Stimulated activated memory B cell treated with anti-CD40 and anti-IgM and Interleukin-4, amounts not matched to agents 10 μg/mL and 1 μg/mL and 100 μg/mL, for 72 hours (primary cell): ENCODE results near the gene GPM6B.

Source experiments
- ATAC-seq: fragments of 150-1000 bp; cut with Tn5 transposase; 2 replicates; pipeline ENCODE4 v1.10.0; 2021
- H3K27ac Mint-ChIP-seq: one replicate; pipeline ENCODE4 v1.8.0; 2022; ENCODE audit warnings: mild to moderate bottlenecking, mixed read lengths
- H3K27me3 Mint-ChIP-seq: one replicate; pipeline ENCODE4 v1.8.0; 2022; ENCODE audit warnings: mixed read lengths
- H3K36me3 Mint-ChIP-seq: one replicate; pipeline ENCODE4 v1.8.0; 2022; ENCODE audit warnings: mixed read lengths
- H3K4me1 Mint-ChIP-seq: one replicate; pipeline ENCODE4 v1.8.0; 2022; ENCODE audit warnings: mixed read lengths
- H3K4me3 Mint-ChIP-seq: one replicate; pipeline ENCODE4 v1.8.0; 2022; ENCODE audit warnings: mild to moderate bottlenecking, moderate library complexity, mixed read lengths
- H3K9me3 Mint-ChIP-seq: one replicate; pipeline ENCODE4 v1.8.0; 2022; ENCODE audit warnings: mixed read lengths

Gene GPM6B

GRCh38 chrX:13761606-13762414 lies 55.1 kb downstream of the GPM6B start:
- Mint-ChIP-seq H3K4me1 (peaks cover 34% of the 10 kb centered on the region), H3K4me3 (no peak overlapping the region), H3K27ac (no peak overlapping the region), H3K27me3 (no peaks in the 10 kb centered on the region), H3K36me3 (peaks cover 43% of the 10 kb centered on the region), H3K9me3 (no peaks in the 10 kb centered on the region)
- peak; percentile 71 for ATAC-seq

GRCh38 chrX:13760426-13760825 lies 56.5 kb downstream of the GPM6B start:
- peaks cover 25% of the 10 kb centered on the region for H3K4me1 Mint-ChIP-seq
- H3K27ac Mint-ChIP-seq, result no peak overlapping the region
- no peak for ATAC-seq
- H3K27me3 Mint-ChIP-seq, result no peaks in the 10 kb centered on the region
- H3K4me3 Mint-ChIP-seq, result no peak overlapping the region
- H3K36me3 Mint-ChIP-seq, result peaks cover 30% of the 10 kb centered on the region
- H3K9me3 Mint-ChIP-seq, result no peaks in the 10 kb centered on the region

GRCh38 chrX:13759152-13759718 lies 57.7 kb downstream of the GPM6B start:
- H3K9me3 Mint-ChIP-seq, result no peaks in the 10 kb centered on the region
- H3K4me3 Mint-ChIP-seq, result no peak overlapping the region
- peak; percentile 79 for ATAC-seq
- no peaks in the 10 kb centered on the region for H3K27me3 Mint-ChIP-seq
- peaks cover 24% of the 10 kb centered on the region for H3K4me1 Mint-ChIP-seq
- peaks cover 24% of the 10 kb centered on the region for H3K36me3 Mint-ChIP-seq
- peak overlapping the region; percentile 18 for H3K27ac Mint-ChIP-seq

GRCh38 chrX:13756381-13756780 lies 60.5 kb downstream of the GPM6B start:
- Mint-ChIP-seq H3K9me3 (no peaks in the 10 kb centered on the region), H3K27me3 (no peaks in the 10 kb centered on the region), H3K4me1 (peaks cover 35% of the 10 kb centered on the region), H3K4me3 (no peak overlapping the region), H3K27ac (no peak overlapping the region), H3K36me3 (peaks cover 32% of the 10 kb centered on the region)
- ATAC-seq, result no peak

DNA sequence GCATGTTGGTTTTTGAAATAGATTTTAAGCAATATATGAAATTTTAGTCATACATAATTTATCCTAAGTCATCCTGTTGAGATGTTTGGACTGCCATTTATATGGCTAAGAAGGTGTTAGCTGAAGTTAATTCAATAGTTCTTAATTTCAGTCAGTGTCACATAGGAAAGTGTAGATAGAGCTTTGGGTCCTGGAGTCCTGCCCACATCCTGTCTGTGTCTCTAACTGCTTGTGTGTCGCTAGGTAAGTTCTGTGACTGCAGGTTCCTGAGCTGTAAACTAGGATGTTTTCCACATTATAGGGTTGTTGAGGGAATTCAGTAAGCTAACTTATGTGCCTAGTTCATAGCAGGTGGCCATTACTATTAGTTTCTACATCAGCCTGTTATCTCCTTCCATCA lies 61.6 kb downstream of the GPM6B start:
- Mint-ChIP-seq H3K27me3 (no peaks in the 10 kb centered on the region), H3K9me3 (no peaks in the 10 kb centered on the region), H3K4me3 (no peak overlapping the region), H3K27ac (no peak overlapping the region), H3K4me1 (peaks cover 37% of the 10 kb centered on the region), H3K36me3 (peaks cover 22% of the 10 kb centered on the region)
- ATAC-seq, result no peak

GRCh38 chrX:13754765-13755164 lies 62.1 kb downstream of the GPM6B start:
- no peak for ATAC-seq
- no peaks in the 10 kb centered on the region for H3K27me3 Mint-ChIP-seq
- H3K4me1 Mint-ChIP-seq, result peaks cover 41% of the 10 kb centered on the region
- peaks cover 19% of the 10 kb centered on the region for H3K36me3 Mint-ChIP-seq
- H3K4me3 Mint-ChIP-seq, result no peak overlapping the region
- no peak overlapping the region for H3K27ac Mint-ChIP-seq
- no peaks in the 10 kb centered on the region for H3K9me3 Mint-ChIP-seq

DNA sequence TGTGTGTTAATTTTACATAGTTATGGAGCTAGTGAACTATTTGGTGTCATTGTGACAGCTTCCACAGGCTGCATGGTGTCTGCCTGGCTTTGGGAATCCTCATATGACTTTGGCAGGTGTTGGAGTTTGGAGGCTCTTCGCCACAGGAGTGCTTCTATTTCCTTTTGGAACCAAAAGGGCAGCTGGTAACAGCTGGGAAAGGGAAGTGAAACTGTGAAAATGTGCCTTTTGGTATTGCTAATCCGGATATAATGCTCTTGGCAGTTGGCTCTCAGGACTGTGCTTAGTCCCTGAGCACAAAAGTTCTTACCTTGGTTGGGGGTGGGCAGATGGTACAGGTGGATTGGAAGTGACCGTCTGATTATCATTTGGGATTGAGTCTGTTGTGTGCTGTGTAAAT lies 64.2 kb downstream of the GPM6B start:
- peaks cover 29% of the 10 kb centered on the region for H3K4me1 Mint-ChIP-seq
- no peaks in the 10 kb centered on the region for H3K27me3 Mint-ChIP-seq
- ATAC-seq, result peak; percentile 54
- H3K27ac Mint-ChIP-seq, result peak overlapping the region; percentile 80
- peaks cover 13% of the 10 kb centered on the region for H3K36me3 Mint-ChIP-seq
- H3K4me3 Mint-ChIP-seq, result peak overlapping the region; percentile 39
- H3K9me3 Mint-ChIP-seq, result no peaks in the 10 kb centered on the region

DNA sequence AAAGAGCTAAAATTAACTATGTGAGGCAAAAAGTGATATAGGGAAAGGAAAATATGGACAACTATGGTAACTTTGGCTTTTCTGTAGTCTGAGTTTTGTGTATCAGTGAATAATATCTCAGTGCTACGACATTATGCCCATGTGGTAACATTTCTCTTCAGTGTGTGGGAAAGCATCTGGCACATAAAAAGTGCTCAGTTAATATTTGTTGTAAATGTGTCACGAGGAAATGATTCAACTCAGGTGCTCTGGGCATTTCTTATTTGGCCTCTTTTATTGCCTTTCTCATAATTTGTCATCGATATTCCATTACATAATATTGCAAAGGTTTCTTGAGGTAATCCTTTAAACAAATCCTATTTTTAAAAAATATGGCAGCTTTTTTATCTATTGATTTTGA lies 64.8 kb downstream of the GPM6B start:
- ATAC-seq, result no peak
- Mint-ChIP-seq H3K4me1 (peaks cover 34% of the 10 kb centered on the region), H3K4me3 (no peak overlapping the region), H3K27me3 (no peaks in the 10 kb centered on the region), H3K36me3 (peaks cover 17% of the 10 kb centered on the region), H3K9me3 (no peaks in the 10 kb centered on the region), H3K27ac (peak overlapping the region; percentile 80)

DNA sequence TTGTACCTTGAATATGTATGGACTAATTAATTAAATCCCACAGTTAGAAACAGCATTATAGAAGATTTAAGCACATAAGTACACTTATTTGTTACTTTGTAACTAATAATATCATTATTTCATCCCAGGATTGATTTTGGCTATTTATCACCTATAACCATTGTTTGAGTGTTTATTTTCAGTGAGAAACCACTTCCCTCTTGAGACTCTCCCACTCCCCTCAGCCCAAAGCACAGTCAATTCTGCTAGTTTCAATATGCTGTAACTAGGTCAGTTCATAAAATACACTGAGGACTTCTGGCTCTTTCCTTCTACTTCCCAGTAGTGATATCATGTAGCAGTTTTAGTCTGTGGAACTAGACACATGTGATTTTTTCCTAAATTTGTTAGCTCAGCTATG lies 66.1 kb downstream of the GPM6B start:
- H3K4me1 Mint-ChIP-seq, result peaks cover 30% of the 10 kb centered on the region
- no peaks in the 10 kb centered on the region for H3K27me3 Mint-ChIP-seq
- no peak overlapping the region for H3K4me3 Mint-ChIP-seq
- no peaks in the 10 kb centered on the region for H3K9me3 Mint-ChIP-seq
- peaks cover 18% of the 10 kb centered on the region for H3K36me3 Mint-ChIP-seq
- ATAC-seq, result no peak
- no peak overlapping the region for H3K27ac Mint-ChIP-seq

GRCh38 chrX:13750204-13750603 lies 66.7 kb downstream of the GPM6B start:
- ATAC-seq, result no peak
- H3K27ac Mint-ChIP-seq, result no peak overlapping the region
- H3K4me1 Mint-ChIP-seq, result peaks cover 30% of the 10 kb centered on the region
- no peaks in the 10 kb centered on the region for H3K9me3 Mint-ChIP-seq
- no peaks in the 10 kb centered on the region for H3K27me3 Mint-ChIP-seq
- H3K4me3 Mint-ChIP-seq, result no peak overlapping the region
- peaks cover 18% of the 10 kb centered on the region for H3K36me3 Mint-ChIP-seq

- no peak overlapping the region for H3K4me3 Mint-ChIP-seq
- no peaks in the 10 kb centered on the region for H3K9me3 Mint-ChIP-seq
- no peaks in the 10 kb centered on the region for H3K27me3 Mint-ChIP-seq
- no peak for ATAC-seq
- H3K36me3 Mint-ChIP-seq, result peaks cover 18% of the 10 kb centered on the region
- H3K4me1 Mint-ChIP-seq, result peaks cover 30% of the 10 kb centered on the region
- no peak overlapping the region for H3K27ac Mint-ChIP-seq
These were observed 68.4 kb downstream of the GPM6B start for GRCh38 chrX:13748486-13748885.

DNA sequence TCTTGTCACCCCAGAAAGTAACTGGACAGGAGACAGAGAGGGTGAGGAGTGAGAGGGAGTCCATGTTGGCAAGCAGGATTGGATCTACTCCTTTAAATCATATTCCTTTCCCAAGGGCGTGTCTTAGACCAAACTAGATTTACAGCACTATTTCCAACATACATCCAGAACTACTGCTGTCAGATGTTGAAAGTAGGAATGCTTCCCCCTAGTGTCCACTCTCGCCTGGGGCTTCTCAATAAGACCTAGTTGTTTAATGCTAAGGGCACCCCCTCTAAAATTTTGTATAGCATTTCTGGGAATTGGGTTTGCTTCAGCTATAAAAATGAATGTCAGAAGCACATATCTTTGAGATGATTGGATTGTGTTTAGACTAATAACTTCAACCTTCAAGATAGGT lies 69.1 kb downstream of the GPM6B start:
- H3K4me1 Mint-ChIP-seq, result peaks cover 24% of the 10 kb centered on the region
- no peak for ATAC-seq
- no peaks in the 10 kb centered on the region for H3K9me3 Mint-ChIP-seq
- no peak overlapping the region for H3K4me3 Mint-ChIP-seq
- H3K27ac Mint-ChIP-seq, result peak overlapping the region; percentile 30
- H3K27me3 Mint-ChIP-seq, result no peaks in the 10 kb centered on the region
- H3K36me3 Mint-ChIP-seq, result peaks cover 13% of the 10 kb centered on the region

- peak overlapping the region; percentile 89 for H3K27ac Mint-ChIP-seq
- peaks cover 16% of the 10 kb centered on the region for H3K4me1 Mint-ChIP-seq
- no peaks in the 10 kb centered on the region for H3K9me3 Mint-ChIP-seq
- peaks cover 18% of the 10 kb centered on the region for H3K36me3 Mint-ChIP-seq
- ATAC-seq, result peak; percentile 88
- H3K27me3 Mint-ChIP-seq, result no peaks in the 10 kb centered on the region
- H3K4me3 Mint-ChIP-seq, result peak overlapping the region; percentile 69
These were observed 74.3 kb downstream of the GPM6B start for GRCh38 chrX:13742397-13743176.

GRCh38 chrX:13741695-13742094 lies 75.2 kb downstream of the GPM6B start:
- ATAC-seq, result no peak
- H3K27ac Mint-ChIP-seq, result peak overlapping the region; percentile 89
- no peaks in the 10 kb centered on the region for H3K9me3 Mint-ChIP-seq
- H3K27me3 Mint-ChIP-seq, result no peaks in the 10 kb centered on the region
- peaks cover 9% of the 10 kb centered on the region for H3K36me3 Mint-ChIP-seq
- H3K4me1 Mint-ChIP-seq, result peaks cover 12% of the 10 kb centered on the region
- H3K4me3 Mint-ChIP-seq, result peak overlapping the region; percentile 31

DNA sequence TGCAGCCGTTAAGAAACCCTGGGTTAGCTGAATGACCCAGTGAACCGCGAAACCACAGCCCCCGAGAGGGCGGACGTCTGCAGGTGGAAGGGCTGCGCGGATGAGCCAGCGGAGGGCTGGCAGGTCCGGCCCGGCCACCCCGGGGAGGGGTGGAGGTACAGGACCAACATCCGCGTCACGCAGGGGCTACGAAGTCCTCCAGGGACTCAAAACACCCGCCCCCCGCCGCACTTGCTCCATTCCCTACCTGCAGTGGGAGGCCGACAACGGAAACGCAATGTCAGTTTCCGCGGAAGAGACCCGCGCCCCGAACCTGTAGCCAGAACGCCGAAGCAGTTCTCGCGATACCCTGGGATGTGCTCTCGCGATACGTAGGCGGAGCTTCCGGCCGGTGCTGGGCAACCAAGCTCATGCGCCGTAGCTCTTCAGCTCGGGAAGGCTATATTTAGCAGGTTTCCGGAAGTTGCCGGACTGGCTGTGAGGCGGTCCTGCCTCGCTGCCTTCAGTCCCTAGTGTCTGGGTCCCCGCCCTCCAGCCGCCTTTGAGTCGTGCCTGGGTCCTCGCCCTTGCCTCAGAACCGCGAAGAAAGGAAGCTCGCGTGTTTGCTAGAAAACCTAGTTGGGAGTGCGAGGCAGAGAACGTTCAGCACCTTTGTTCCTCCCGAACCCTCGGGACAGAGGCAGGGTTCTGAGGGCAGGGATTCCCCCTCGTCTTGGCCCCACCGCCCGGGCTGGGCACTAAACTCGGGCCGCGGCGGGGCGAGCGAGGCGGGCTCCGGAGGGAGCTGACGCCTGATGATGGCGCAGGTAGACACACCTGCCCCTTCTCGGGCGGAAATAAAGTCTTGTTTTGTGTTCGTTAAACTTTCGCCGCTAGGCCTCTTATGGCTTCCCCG lies 82.4 kb downstream of the GPM6B start, which contains the start of the genes OFD1 and TRAPPC2:
OFD1 (plus strand) TSS at position 471 of the 895 bp plus-strand sequence; CDS start at position 795, 324 bp downstream.
TRAPPC2 (minus strand) TSS at position 343 of the 895 bp plus-strand sequence. CDS start 14,657 bp downstream, outside the sequence.
- Mint-ChIP-seq H3K36me3 (peaks cover 8% of the 10 kb centered on the region), H3K27me3 (no peaks in the 10 kb centered on the region)

More for the DNA sequence above, 82.4 kb downstream of the GPM6B start, which contains the start of the genes OFD1 and TRAPPC2:
- no peaks in the 10 kb centered on the region for H3K9me3 Mint-ChIP-seq
- H3K4me3 Mint-ChIP-seq, result peak within 1 kb of the TSS; percentile 95
- ATAC-seq, result peak; percentile 97
- H3K4me1 Mint-ChIP-seq, result peaks cover 34% of the 10 kb centered on the region
- H3K27ac Mint-ChIP-seq, result peak within 1 kb of the TSS; percentile 98
